Measurements from ENCODE around the gene STK17A.

Gene STK17A

GRCh38 chr7:43630482-43630881 is 47.6 kb downstream of the STK17A start:
- TF ChIP-seq CREB5 (CRISPR knock-in tag; IDR thresholded peaks at IDR 0.05; ENCODE audit: low read depth) = no peak
- TF ChIP-seq, protein P1, sequence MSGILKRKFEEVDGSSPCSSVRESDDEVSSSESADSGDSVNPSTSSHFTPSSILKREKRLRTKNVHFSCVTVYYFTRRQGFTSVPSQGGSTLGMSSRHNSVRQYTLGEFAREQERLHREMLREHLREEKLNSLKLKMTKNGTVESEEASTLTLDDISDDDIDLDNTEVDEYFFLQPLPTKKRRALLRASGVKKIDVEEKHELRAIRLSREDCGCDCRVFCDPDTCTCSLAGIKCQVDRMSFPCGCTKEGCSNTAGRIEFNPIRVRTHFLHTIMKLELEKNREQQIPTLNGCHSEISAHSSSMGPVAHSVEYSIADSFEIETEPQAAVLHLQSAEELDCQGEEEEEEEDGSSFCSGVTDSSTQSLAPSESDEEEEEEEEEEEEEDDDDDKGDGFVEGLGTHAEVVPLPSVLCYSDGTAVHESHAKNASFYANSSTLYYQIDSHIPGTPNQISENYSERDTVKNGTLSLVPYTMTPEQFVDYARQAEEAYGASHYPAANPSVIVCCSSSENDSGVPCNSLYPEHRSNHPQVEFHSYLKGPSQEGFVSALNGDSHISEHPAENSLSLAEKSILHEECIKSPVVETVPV (CRISPR knock-in tag; IDR thresholded peaks at IDR 0.05) = no peak
- TF ChIP-seq BACH2 (CRISPR knock-in tag; IDR thresholded peaks at IDR 0.05; ENCODE audit: borderline replicate concordance) = no peak
- TF ChIP-seq TOX (CRISPR knock-in tag; IDR thresholded peaks at IDR 0.05; ENCODE audit: borderline replicate concordance) = no peak
- TF ChIP-seq GLIS3 (CRISPR knock-in tag; IDR thresholded peaks at IDR 0.05) = no peak
- TF ChIP-seq ESRRG (CRISPR knock-in tag; IDR thresholded peaks at IDR 0.05) = no peak
- no peak for TF ChIP-seq ZNF70 (CRISPR knock-in tag; IDR thresholded peaks at IDR 0.05)
- TF ChIP-seq ZFP30 (CRISPR knock-in tag; IDR thresholded peaks at IDR 0.05) = no peak
- TF ChIP-seq CSDC2 (CRISPR knock-in tag; IDR thresholded peaks at IDR 0.05) = no peak
- no peak for TF ChIP-seq ZNF565 (CRISPR knock-in tag; conservative IDR thresholded peaks at IDR 0.05; ENCODE audit: low read depth)
- TF ChIP-seq POU6F1 (CRISPR knock-in tag; IDR thresholded peaks at IDR 0.05; ENCODE audit: borderline replicate concordance, low read depth) = no peak
- TF ChIP-seq SNAI2 (CRISPR knock-in tag; IDR thresholded peaks at IDR 0.05) = no peak
- no peak for TF ChIP-seq RARB (CRISPR knock-in tag; IDR thresholded peaks at IDR 0.05)
- no peak for TF ChIP-seq TSHZ2 (CRISPR knock-in tag; IDR thresholded peaks at IDR 0.05)
- TF ChIP-seq TCF4 (CRISPR knock-in tag; IDR thresholded peaks at IDR 0.05; ENCODE audit: borderline replicate concordance) = no peak
- TF ChIP-seq PPARA (CRISPR knock-in tag; IDR thresholded peaks at IDR 0.05; ENCODE audit: borderline replicate concordance) = no peak
- TF ChIP-seq PATZ1 (CRISPR knock-in tag; IDR thresholded peaks at IDR 0.05; ENCODE audit: borderline replicate concordance) = no peak
- TF ChIP-seq OSR1 (CRISPR knock-in tag; IDR thresholded peaks at IDR 0.05) = no peak
- no peak for TF ChIP-seq ZNF8 (CRISPR knock-in tag; IDR thresholded peaks at IDR 0.05)
- no peak for ATAC-seq

DNA sequence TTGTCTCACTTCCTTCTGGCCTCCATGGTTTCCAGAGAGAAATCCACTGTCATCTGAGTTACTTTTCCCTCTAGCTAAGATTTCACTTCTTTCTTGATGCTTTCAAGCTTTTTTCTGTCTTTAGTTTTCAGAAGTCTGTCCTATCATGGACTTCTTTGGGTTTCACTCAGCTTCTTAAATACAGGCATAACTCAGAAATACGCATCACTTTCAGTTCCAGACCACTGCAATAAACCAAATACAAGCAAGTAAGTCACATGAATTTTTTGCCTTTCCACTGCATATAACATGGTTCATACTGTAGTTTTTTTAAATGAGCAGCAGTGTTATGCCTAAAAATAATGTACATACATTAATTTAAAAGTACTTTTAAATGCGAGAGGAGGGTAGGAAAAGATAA is 48.7 kb downstream of the STK17A start:
- no peak for ATAC-seq
- TF ChIP-seq ARNTL (CRISPR knock-in tag; IDR thresholded peaks at IDR 0.05; ENCODE audit: borderline replicate concordance, low read depth) = no peak
- TF ChIP-seq, protein P1 (CRISPR knock-in tag; IDR thresholded peaks at IDR 0.05) = no peak
- TF ChIP-seq GLIS3 (CRISPR knock-in tag; IDR thresholded peaks at IDR 0.05) = no peak
- TF ChIP-seq TOX (CRISPR knock-in tag; IDR thresholded peaks at IDR 0.05; ENCODE audit: borderline replicate concordance) = no peak
- TF ChIP-seq CREB5 (CRISPR knock-in tag; IDR thresholded peaks at IDR 0.05; ENCODE audit: low read depth) = no peak
- TF ChIP-seq ZFP30 (CRISPR knock-in tag; IDR thresholded peaks at IDR 0.05) = no peak
- no peak for TF ChIP-seq ZNF8 (CRISPR knock-in tag; IDR thresholded peaks at IDR 0.05)
- no peak for TF ChIP-seq PATZ1 (CRISPR knock-in tag; IDR thresholded peaks at IDR 0.05; ENCODE audit: borderline replicate concordance)
- no peak for TF ChIP-seq ZFP3 (CRISPR knock-in tag; IDR thresholded peaks at IDR 0.05)
- no peak for TF ChIP-seq ZNF565 (CRISPR knock-in tag; conservative IDR thresholded peaks at IDR 0.05; ENCODE audit: low read depth)
- TF ChIP-seq TSHZ2 (CRISPR knock-in tag; IDR thresholded peaks at IDR 0.05) = no peak
- no peak for TF ChIP-seq ESRRG (CRISPR knock-in tag; IDR thresholded peaks at IDR 0.05)
- TF ChIP-seq ISL1 (CRISPR knock-in tag; IDR thresholded peaks at IDR 0.05) = no peak
- no peak for TF ChIP-seq OSR1 (CRISPR knock-in tag; IDR thresholded peaks at IDR 0.05)
- no peak for TF ChIP-seq ZNF70 (CRISPR knock-in tag; IDR thresholded peaks at IDR 0.05)

All from SK-N-SH treated with all-trans-retinoic acid at 6 μM for 48 hours (cell line).